GM12874 (cell line): ENCODE measurements around the gene PTPRH.

Experiments used
- CTCF ChIP-seq: IDR thresholded peaks from 2 replicates; pipeline ENCODE4 v1.5.1; 2011; ENCODE audit warnings: low read depth, mild to moderate bottlenecking, control low read depth, low read length, moderate library complexity; ENCODE audit not compliant: insufficient read depth

The PTPRH gene

GRCh38 chr19:55241935-55242464 is 32.7 kb upstream of the PTPRH start:
- no peak for TF ChIP-seq CTCF

GRCh38 chr19:55241143-55241934 is 32.0 kb upstream of the PTPRH start:
- no peak for TF ChIP-seq CTCF

- TF ChIP-seq CTCF = no peak
Measured at GRCh38 chr19:55240713-55241020, 31.4 kb upstream of the PTPRH start.

- no peak for TF ChIP-seq CTCF
Measured at GRCh38 chr19:55239004-55239403, 29.7 kb upstream of the PTPRH start.

GRCh38 chr19:55238030-55238429 is 28.7 kb upstream of the PTPRH start:
- no peak for TF ChIP-seq CTCF

- no peak for TF ChIP-seq CTCF
Measured at GRCh38 chr19:55232986-55233385, 23.7 kb upstream of the PTPRH start.

GRCh38 chr19:55232286-55232602 is 22.9 kb upstream of the PTPRH start:
- no peak for TF ChIP-seq CTCF
